ENCODE measurements around the gene RAC2. TPM values are rescaled to one million over a fixed set of nuclear protein-coding genes. Genes with fewer than 3 reads are reported as not detected.
A peak's percentile ranks its signal among the peaks of the same experiment; 100 is the strongest.

The RAC2 gene
- total RNA-seq, 1 donor from 2014 or later = 11.5 TPM

DNA sequence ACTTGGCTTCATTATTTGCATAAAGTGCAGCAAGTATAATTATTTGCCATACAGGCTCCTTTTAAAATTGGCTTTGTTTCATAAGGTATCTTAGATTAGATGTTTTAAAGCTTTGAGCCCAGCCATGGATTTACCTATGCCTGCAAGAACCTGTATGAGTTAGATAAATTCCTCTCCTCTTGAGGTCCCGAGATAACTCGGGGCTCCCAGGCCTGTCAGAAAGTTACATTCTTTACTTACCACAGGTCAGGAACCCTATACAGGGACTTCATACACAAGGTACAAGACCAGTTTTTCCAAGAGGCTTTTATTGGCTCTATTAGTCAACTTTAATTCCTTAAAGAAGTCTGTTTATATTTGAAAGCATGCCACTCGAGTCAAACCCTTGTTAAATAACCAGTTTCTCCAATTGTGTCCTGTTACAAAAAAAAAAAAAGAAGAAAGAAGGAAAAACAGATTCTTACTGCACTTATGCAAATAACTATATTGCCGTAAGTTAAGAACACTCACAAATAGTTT, 53.7 kb downstream of the RAC2 start:
- TF ChIP-seq, protein P1, sequence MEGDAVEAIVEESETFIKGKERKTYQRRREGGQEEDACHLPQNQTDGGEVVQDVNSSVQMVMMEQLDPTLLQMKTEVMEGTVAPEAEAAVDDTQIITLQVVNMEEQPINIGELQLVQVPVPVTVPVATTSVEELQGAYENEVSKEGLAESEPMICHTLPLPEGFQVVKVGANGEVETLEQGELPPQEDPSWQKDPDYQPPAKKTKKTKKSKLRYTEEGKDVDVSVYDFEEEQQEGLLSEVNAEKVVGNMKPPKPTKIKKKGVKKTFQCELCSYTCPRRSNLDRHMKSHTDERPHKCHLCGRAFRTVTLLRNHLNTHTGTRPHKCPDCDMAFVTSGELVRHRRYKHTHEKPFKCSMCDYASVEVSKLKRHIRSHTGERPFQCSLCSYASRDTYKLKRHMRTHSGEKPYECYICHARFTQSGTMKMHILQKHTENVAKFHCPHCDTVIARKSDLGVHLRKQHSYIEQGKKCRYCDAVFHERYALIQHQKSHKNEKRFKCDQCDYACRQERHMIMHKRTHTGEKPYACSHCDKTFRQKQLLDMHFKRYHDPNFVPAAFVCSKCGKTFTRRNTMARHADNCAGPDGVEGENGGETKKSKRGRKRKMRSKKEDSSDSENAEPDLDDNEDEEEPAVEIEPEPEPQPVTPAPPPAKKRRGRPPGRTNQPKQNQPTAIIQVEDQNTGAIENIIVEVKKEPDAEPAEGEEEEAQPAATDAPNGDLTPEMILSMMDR (IDR thresholded peaks at IDR 0.05) = no peak

DNA sequence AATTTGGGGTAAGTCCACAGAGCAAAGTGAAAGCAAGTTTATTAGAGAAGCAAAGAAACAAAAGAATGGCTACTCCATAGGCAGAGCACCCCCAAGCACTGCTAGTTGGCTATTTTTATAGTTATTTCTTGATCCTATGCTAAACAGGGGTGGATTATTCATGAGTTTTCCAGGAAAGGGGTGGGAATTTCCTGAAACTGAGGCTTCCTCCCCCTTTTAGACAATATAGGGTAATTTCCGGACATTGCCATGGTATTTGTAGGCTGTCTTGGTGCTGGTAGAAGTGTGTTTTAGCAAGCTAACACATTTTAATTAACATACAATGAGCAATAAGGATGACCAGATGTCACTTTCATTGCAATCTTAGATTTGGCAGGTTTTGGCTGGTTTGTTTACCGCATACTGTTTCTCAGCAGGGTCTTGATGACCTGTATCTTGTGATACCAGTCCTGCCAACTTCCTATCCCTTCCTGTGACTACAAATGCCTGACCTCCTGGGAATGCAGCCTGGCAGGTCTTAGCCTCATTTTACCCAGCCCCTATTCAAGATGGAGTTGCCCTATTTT, 55.1 kb downstream of the RAC2 start:
- Histone ChIP-seq H3K36me3 (no peaks in the 10 kb centered on the region), H3K27me3 (no peaks in the 10 kb centered on the region), H3K4me3 (peak overlapping the region in 1 of 2 donors; percentile 39), H3K4me1 (peaks cover 6 to 20% of the 10 kb centered on the region in 2 donors), H3K27ac (peak overlapping the region; percentile 61 to 82), H3K9me3 (no peaks in the 10 kb centered on the region)
- intact Hi-C loops (cut with DNase I) = no loop called here
- DNase-seq (ENCODE audit: low spot score in 2 of 2) = no peak
- TF ChIP-seq, protein P1 (IDR thresholded peaks at IDR 0.05) = no peak

More for the DNA sequence above, 53.7 kb downstream of the RAC2 start:
- DNase-seq (ENCODE audit: low spot score in 2 of 2) = no peak
- intact Hi-C loops (cut with DNase I) = no loop called here
- Histone ChIP-seq H3K4me3 (no peak overlapping the region), H3K36me3 (no peaks in the 10 kb centered on the region), H3K27ac (no peak overlapping the region), H3K4me1 (peaks cover 6 to 20% of the 10 kb centered on the region in 2 donors), H3K9me3 (no peaks in the 10 kb centered on the region), H3K27me3 (no peaks in the 10 kb centered on the region)

DNA sequence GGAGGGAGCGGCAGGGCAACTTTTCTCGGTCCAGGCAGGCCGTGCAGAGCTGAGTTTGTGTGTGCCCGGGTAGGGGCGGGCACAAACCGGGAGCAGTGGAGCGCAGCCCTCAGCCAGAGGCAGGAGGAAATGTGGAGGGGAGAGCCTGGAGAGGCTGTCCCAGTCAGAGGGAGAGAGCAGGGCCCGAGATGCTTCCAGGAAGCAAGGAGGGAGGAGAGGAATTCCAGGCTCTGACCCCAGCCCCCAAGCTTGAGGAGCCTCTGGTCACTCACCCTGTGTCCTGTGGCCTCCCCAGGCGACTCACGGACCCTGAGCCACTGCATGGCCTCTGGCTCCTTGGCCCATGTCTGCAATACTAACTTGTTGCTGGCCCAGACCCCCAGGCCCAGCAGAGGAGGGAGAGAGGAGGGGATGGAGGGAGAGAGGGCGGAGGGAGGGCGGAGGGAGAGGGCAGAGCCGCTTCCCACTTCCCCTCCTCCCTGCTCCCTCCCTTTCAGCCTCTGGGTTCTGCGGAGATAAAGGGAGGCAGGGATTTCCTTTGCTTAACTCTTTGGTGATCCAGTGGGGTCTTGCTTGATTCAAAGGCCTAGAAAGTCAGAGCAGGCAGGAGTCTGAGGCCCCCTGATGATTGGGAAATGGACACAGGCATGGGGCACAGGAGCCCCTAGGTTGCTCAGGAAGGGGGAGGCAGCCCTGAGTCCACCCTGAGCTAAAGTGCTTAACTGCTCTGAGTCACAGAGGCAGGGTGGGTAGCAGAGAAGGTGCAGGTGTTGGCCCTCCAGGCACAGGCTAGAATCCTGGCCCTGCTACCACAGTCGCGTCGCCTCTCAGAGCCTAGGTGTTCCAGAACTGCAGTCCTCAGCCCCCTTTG, 55.9 kb downstream of the RAC2 start, which contains the start of gene C1QTNF6:
TSS of gene C1QTNF6 (minus strand) at position 357 of the 871 bp plus-strand sequence. CDS start at position 323, 34 bp downstream.
- DNase-seq (ENCODE audit: low spot score in 2 of 2) = no peak
- H3K4me3 ChIP-seq = peak within 1 kb of the TSS; percentile 39 to 42
- TF ChIP-seq, protein P1 (IDR thresholded peaks at IDR 0.05) = no peak
- no peaks in the 10 kb centered on the region for H3K36me3 ChIP-seq
- H3K27ac ChIP-seq = peak within 1 kb of the TSS; percentile 61 to 82
- intact Hi-C loops (cut with DNase I) = no loop called here
- no peaks in the 10 kb centered on the region for H3K27me3 ChIP-seq
- no peaks in the 10 kb centered on the region for H3K9me3 ChIP-seq
- H3K4me1 ChIP-seq = peaks cover 6 to 20% of the 10 kb centered on the region in 2 donors

DNA sequence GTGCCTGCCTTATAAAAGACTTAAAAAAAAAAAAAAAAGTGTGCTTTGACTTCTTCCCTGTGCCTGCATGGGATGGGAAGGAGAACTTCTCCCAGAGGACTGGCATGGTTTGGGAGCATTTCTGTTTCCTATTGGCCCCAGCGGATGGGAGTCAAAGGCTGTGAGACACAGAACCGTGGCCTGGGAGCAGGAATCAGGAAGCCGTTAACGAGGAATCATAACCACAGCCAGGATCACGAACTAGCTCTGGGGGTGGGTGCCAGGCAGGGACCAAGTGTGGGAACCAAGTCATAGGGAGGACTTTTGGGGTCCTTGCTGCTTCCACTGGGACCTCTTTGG, 56.5 kb downstream of the RAC2 start:
- H3K4me1 ChIP-seq = peaks cover 6 to 20% of the 10 kb centered on the region in 2 donors
- H3K27ac ChIP-seq = peak overlapping the region; percentile 61 to 82
- H3K4me3 ChIP-seq = peak overlapping the region; percentile 39 to 42
- no peak for DNase-seq (ENCODE audit: low spot score in 2 of 2)
- H3K9me3 ChIP-seq = no peaks in the 10 kb centered on the region
- no peaks in the 10 kb centered on the region for H3K27me3 ChIP-seq
- TF ChIP-seq, protein P1 (IDR thresholded peaks at IDR 0.05) = no peak
- H3K36me3 ChIP-seq = no peaks in the 10 kb centered on the region
- intact Hi-C loops (cut with DNase I) = no loop called here

DNA sequence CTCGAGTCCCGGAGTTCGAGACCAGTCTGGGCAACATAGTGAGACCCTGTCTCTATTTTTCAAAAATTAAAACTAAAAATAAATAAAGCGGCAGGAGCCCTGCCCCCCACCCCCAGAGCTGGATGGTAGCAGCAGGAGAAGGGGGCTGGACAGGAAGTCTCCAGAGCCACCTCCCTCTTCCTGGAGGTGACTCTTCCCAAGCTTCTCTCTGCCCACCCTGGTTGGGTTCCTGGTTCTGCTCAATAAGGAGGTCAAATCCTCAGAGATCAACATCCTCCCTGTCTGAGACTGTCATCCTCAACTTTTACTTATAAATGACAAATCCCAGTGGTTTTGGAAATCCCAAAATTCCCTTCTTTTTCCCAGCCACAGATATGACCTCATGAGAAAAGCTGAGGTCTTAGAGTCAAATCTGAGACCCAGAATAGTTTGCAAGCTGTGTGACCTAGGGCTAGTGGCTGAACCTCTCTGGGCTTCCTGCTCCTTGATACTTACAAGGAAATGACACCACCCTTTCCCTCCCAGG, 57.0 kb downstream of the RAC2 start:
- no peaks in the 10 kb centered on the region for H3K27me3 ChIP-seq
- H3K4me3 ChIP-seq = peak overlapping the region; percentile 39 to 42
- no peaks in the 10 kb centered on the region for H3K9me3 ChIP-seq
- DNase-seq (ENCODE audit: low spot score in 2 of 2) = no peak
- peaks cover 0 to 3% of the 10 kb centered on the region in 2 donors for H3K36me3 ChIP-seq
- peak overlapping the region; percentile 61 to 82 for H3K27ac ChIP-seq
- intact Hi-C loops (cut with DNase I) = no loop called here
- peaks cover 6 to 20% of the 10 kb centered on the region in 2 donors for H3K4me1 ChIP-seq
- TF ChIP-seq, protein P1 (IDR thresholded peaks at IDR 0.05) = no peak
